Ishikawa (cell line): ENCODE measurements around the gene ONECUT3.

ENCODE experiments used
- CEBPB ChIP-seq: IDR thresholded peaks from 2 replicates; pipeline ENCODE4 v1.6.1; 2012
- CREB1 ChIP-seq: IDR thresholded peaks from 2 replicates; pipeline ENCODE4 v1.6.1; 2012; ENCODE audit warnings: low read depth
- EGR1 ChIP-seq: IDR thresholded peaks from 2 replicates; pipeline ENCODE4 v1.6.1; 2012
- EP300 ChIP-seq: IDR thresholded peaks from 2 replicates; pipeline ENCODE4 v1.6.1; 2012; ENCODE audit warnings: borderline replicate concordance
- FOXM1 ChIP-seq: IDR thresholded peaks from 2 replicates; pipeline ENCODE4 v1.6.1; 2012; ENCODE audit warnings: low read depth, borderline replicate concordance
- MAX ChIP-seq: IDR thresholded peaks from 2 replicates; pipeline ENCODE4 v1.6.1; 2012
- NFIC ChIP-seq: IDR thresholded peaks from 2 replicates; pipeline ENCODE4 v1.6.1; 2012
- RAD21 ChIP-seq: IDR thresholded peaks from 2 replicates; pipeline ENCODE4 v1.6.1; 2012; ENCODE audit warnings: low read depth
- REST ChIP-seq: IDR thresholded peaks from 2 replicates; pipeline ENCODE4 v1.6.1; 2012; ENCODE audit warnings: low read depth, mild to moderate bottlenecking
- TAF1 ChIP-seq: IDR thresholded peaks from 2 replicates; pipeline ENCODE4 v1.6.1; 2012; ENCODE audit warnings: low read depth, mild to moderate bottlenecking
- TCF12 ChIP-seq: IDR thresholded peaks from 2 replicates; pipeline ENCODE4 v1.6.1; 2012; ENCODE audit warnings: low read depth
- TEAD4 ChIP-seq: IDR thresholded peaks from 2 replicates; pipeline ENCODE4 v1.6.1; 2012
- USF1 ChIP-seq: IDR thresholded peaks from 2 replicates; pipeline ENCODE4 v1.6.1; 2012
- YY1 ChIP-seq: IDR thresholded peaks from 2 replicates; pipeline ENCODE4 v1.6.1; 2012; ENCODE audit warnings: low read depth
- ZBTB7A ChIP-seq: IDR thresholded peaks from 2 replicates; pipeline ENCODE4 v1.6.1; 2012; ENCODE audit warnings: low read depth

The ONECUT3 gene

GRCh38 chr19:1808395-1808731, 55.1 kb downstream of the ONECUT3 start:
- TF ChIP-seq CEBPB (no peak), CREB1 (no peak), REST (no peak), FOXM1 (no peak), TEAD4 (no peak), TAF1 (no peak), NFIC (no peak), ZBTB7A (no peak), YY1 (no peak), EGR1 (no peak), RAD21 (no peak), EP300 (no peak), MAX (no peak), TCF12 (no peak), USF1 (no peak)

- TF ChIP-seq ZBTB7A (no peak), TEAD4 (no peak), CREB1 (no peak), EGR1 (no peak), CEBPB (no peak), NFIC (no peak), RAD21 (no peak), EP300 (no peak)
Measured at GRCh38 chr19:1809678-1810077, 56.4 kb downstream of the ONECUT3 start.

- TF ChIP-seq TEAD4, result no peak
- TF ChIP-seq TAF1, result no peak
- no peak for TF ChIP-seq RAD21
- no peak for TF ChIP-seq ZBTB7A
- no peak for TF ChIP-seq REST
Measured at GRCh38 chr19:1810439-1811160, 57.3 kb downstream of the ONECUT3 start.

GRCh38 chr19:1811472-1811894, 58.2 kb downstream of the ONECUT3 start:
- peak; percentile 14; the same call in 1 of the 2 replicates for TF ChIP-seq YY1
- TF ChIP-seq TEAD4, result no peak
- peak; percentile 87; the same call in 1 of the 2 replicates for TF ChIP-seq ZBTB7A
- TF ChIP-seq NFIC, result peak; percentile 92
- no peak for TF ChIP-seq RAD21

GRCh38 chr19:1811942-1812425, 58.7 kb downstream of the ONECUT3 start, which contains the start of gene ATP8B3:
Gene ATP8B3 (minus strand): TSS chr19:1812276. CDS start chr19:1811736, 540 bp downstream.
- TF ChIP-seq FOXM1 (no peak), ZBTB7A (peak; percentile 75; the same call in 1 of the 2 replicates), TEAD4 (no peak), CEBPB (no peak), TCF12 (0 out of 2 replicates have a peak, but pooled peaks have one; percentile 17), TAF1 (0 out of 2 replicates have a peak, but pooled peaks have one; percentile 29), CREB1 (no peak), USF1 (no peak), RAD21 (no peak), YY1 (no peak), MAX (0 out of 2 replicates have a peak, but pooled peaks have one; percentile 18), EGR1 (0 out of 2 replicates have a peak, but pooled peaks have one; percentile 5)

GRCh38 chr19:1812426-1813191, 59.3 kb downstream of the ONECUT3 start:
- no peak for TF ChIP-seq EGR1
- peak; percentile 9; the same call in 1 of the 2 replicates for TF ChIP-seq MAX
- no peak for TF ChIP-seq CREB1
- peak; percentile 85 for TF ChIP-seq RAD21
